WI38 (cell line): ENCODE results near the gene UGT1A10.

Experiments
- H3K4me3 ChIP-seq: 2 replicates; pipeline ENCODE4 v1.5.1; 2011; ENCODE audit warnings: low read depth, mild to moderate bottlenecking, control low read depth, low read length
- TF ChIP-seq, protein P1 (sequence below): IDR thresholded peaks from 2 replicates; pipeline ENCODE4 v1.5.1; 2012; ENCODE audit warnings: low read depth, mild to moderate bottlenecking, control low read depth, low read length

The UGT1A10 gene

GRCh38 chr2:233789554-233789953 lies 153.3 kb downstream of the UGT1A10 start:
- no peak overlapping the region for H3K4me3 ChIP-seq
- TF ChIP-seq, protein P1, sequence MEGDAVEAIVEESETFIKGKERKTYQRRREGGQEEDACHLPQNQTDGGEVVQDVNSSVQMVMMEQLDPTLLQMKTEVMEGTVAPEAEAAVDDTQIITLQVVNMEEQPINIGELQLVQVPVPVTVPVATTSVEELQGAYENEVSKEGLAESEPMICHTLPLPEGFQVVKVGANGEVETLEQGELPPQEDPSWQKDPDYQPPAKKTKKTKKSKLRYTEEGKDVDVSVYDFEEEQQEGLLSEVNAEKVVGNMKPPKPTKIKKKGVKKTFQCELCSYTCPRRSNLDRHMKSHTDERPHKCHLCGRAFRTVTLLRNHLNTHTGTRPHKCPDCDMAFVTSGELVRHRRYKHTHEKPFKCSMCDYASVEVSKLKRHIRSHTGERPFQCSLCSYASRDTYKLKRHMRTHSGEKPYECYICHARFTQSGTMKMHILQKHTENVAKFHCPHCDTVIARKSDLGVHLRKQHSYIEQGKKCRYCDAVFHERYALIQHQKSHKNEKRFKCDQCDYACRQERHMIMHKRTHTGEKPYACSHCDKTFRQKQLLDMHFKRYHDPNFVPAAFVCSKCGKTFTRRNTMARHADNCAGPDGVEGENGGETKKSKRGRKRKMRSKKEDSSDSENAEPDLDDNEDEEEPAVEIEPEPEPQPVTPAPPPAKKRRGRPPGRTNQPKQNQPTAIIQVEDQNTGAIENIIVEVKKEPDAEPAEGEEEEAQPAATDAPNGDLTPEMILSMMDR = no peak

GRCh38 chr2:233791151-233791882 lies 155.1 kb downstream of the UGT1A10 start:
- TF ChIP-seq, protein P1 = no peak
- no peak overlapping the region for H3K4me3 ChIP-seq

DNA sequence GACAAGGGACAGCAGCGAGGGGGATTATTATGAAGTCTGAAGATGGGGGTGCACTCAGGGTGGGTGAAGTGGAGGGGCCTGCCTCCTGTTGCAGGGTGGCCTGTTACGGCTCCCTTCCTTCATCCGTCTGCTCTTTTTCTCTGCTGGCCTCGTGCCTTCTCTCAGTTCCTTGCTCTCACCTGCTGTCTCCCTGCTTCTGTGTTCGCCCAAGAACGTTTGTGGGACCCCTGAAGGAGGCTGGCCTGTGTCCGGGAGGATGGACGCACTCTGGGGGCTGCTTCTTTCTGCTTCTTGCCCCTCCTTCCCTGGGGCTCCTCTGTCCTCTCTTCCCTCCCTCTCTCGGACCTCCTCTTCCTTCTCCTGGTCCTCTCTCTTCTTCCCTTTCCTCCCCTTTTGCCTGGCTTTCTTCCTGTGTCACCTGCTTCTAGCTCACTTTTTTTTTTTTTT lies 155.7 kb downstream of the UGT1A10 start:
- no peak overlapping the region for H3K4me3 ChIP-seq
- TF ChIP-seq, protein P1 = no peak

GRCh38 chr2:233792720-233793119 lies 156.5 kb downstream of the UGT1A10 start:
- H3K4me3 ChIP-seq = no peak overlapping the region
- TF ChIP-seq, protein P1 = no peak

DNA sequence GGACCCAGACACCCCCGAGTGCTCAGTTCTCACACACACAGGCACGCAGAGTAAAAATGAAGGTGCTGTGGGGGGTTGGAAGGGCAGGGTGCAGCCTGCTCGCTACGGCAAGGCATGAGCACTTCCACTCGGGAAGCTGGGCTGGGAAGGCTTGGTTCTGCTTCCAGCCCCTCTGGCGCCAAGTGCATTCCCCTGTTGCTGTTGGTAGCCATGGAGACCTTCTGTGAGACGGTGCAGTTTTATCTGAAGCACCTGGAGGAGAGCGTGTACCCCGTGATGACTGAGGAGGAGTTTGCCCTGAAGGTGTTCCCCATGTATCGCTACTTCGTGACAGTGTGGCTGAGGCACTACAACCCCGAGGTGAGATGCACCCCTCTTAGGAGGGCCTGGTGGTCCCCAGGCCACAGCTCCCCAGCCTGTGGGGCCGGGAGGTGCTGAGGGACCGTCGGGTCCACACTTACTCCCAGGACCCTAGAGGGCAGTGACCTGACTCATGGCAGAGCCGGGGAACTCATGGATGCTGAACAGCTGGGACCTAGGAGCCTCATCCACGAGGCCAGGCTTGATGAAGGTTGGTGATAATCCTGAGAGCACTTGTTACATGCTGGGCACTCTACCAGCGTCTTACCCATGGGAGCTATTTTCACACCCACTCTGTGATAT lies 157.3 kb downstream of the UGT1A10 start:
- TF ChIP-seq, protein P1 = no peak
- no peak overlapping the region for H3K4me3 ChIP-seq

DNA sequence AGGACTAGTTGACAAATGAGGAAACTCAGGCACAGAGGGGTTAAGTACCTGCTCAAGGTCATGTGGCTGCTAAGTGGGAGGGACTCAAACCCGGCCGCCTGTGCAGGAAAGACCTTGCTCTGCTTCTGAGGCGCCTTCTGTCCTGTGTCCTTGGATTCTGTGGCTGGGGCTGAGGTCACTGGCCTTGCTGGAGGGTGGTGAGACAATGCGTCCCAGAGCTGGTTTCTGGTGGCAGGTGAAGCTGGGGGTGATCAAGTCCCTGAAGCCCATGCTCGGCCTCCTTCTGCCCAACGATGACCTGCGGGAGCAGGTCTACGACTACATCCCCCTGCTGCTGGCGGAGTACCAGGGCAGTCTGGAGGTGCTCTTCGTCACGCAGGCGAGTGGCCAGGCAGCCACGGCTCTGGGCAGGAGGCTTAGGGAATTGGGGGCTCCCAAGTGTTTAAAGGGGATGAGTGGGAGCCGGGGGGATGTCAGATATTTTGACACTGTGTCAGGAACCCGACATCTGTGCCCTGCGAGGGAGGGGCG lies 157.9 kb downstream of the UGT1A10 start:
- H3K4me3 ChIP-seq = no peak overlapping the region
- TF ChIP-seq, protein P1 = no peak

- no peak overlapping the region for H3K4me3 ChIP-seq
- TF ChIP-seq, protein P1 = no peak
These were observed 159.5 kb downstream of the UGT1A10 start for GRCh38 chr2:233795735-233796171.
